Activated CD8-positive, alpha-beta T cell treated with anti-CD3 and anti-CD28 coated beads for 36 hours (primary cell): ENCODE measurements around the gene MTUS2. TPM values are rescaled to one million over a fixed set of nuclear protein-coding genes. Genes with fewer than 3 reads are reported as not detected.

ENCODE experiments used
- ATAC-seq: fragments of 200-7000 bp; cut with Tn5 transposase; one replicate; pipeline ENCODE4 v1.10.0; 2021; ENCODE audit warnings: mild to moderate bottlenecking, moderate library complexity
- CTCF ChIA-PET: fragments of 350-600 bp; sonication (Branson Sonifier 250); formaldehyde crosslinking; loops from one replicate; lab custom pipeline; 2021; ENCODE audit warnings: antibody characterized with exemption; lab: Charles Lee
- POLR2A ChIA-PET: fragments of 350-600 bp; sonication (Branson Sonifier 250); formaldehyde crosslinking; loops from one replicate; lab custom pipeline; 2021; ENCODE audit warnings: antibody characterized with exemption; lab: Charles Lee
- DNase-seq: peaks from one replicate; pipeline ENCODE4 v3.0.0-alpha.2; 2020
- H3K27ac Mint-ChIP-seq: one replicate; pipeline ENCODE4 v1.8.0; 2021; ENCODE audit warnings: mild to moderate bottlenecking, mixed read lengths
- H3K27me3 Mint-ChIP-seq: one replicate; pipeline ENCODE4 v1.8.0; 2021; ENCODE audit warnings: mixed read lengths
- H3K36me3 Mint-ChIP-seq: one replicate; pipeline ENCODE4 v1.8.0; 2021; ENCODE audit warnings: low read depth, mixed read lengths
- H3K4me1 Mint-ChIP-seq: one replicate; pipeline ENCODE4 v1.8.0; 2021; ENCODE audit warnings: low read depth, mixed read lengths
- H3K4me3 Mint-ChIP-seq: one replicate; pipeline ENCODE4 v1.8.0; 2021; ENCODE audit warnings: mild to moderate bottlenecking, moderate library complexity, mixed read lengths
- H3K9me3 Mint-ChIP-seq: one replicate; pipeline ENCODE4 v1.8.0; 2021; ENCODE audit warnings: mixed read lengths
- CTCF ChIP-seq: fragments of 200-600 bp; IDR thresholded peaks from one replicate; pipeline ENCODE4 v1.8.0; 2022; ENCODE audit warnings: antibody characterized with exemption, mild to moderate bottlenecking
- intact Hi-C: fragments of 100-400 bp; cut with micrococcal nuclease; formaldehyde crosslinking; loops from one replicate; pipeline ENCODE4 v1.10.0; 2022
- total RNA-seq, 2 experiments: library from RNA; stranded (reverse); gene quantifications; one replicate each; pipeline ENCODE4 v1.2.3, GENCODE V29; 2021

The MTUS2 gene
- total RNA-seq, 2 experiments from 2014 or later, result not detected

GRCh38 chr13:29105779-29106178, 285.6 kb downstream of the MTUS2 start:
- ChIA-PET CTCF (interaction anchor here (1.3 kb wide), 1 partner anchor 10 kb away, joined by 3 read pairs; no protein-coding TSS in a partner anchor), POLR2A (no interaction called here)
- no peak overlapping the region for H3K27ac Mint-ChIP-seq
- H3K27me3 Mint-ChIP-seq, result no peaks in the 10 kb centered on the region
- no peak for DNase-seq
- H3K4me1 Mint-ChIP-seq, result no peaks in the 10 kb centered on the region
- H3K9me3 Mint-ChIP-seq, result no peaks in the 10 kb centered on the region
- H3K36me3 Mint-ChIP-seq, result no peaks in the 10 kb centered on the region
- no peak for TF ChIP-seq CTCF
- intact Hi-C loops, result no loop called here
- ATAC-seq, result no peak
- no peak overlapping the region for H3K4me3 Mint-ChIP-seq

- Mint-ChIP-seq H3K4me1 (no peaks in the 10 kb centered on the region), H3K4me3 (no peak overlapping the region), H3K27me3 (no peaks in the 10 kb centered on the region), H3K27ac (no peak overlapping the region), H3K9me3 (no peaks in the 10 kb centered on the region), H3K36me3 (no peaks in the 10 kb centered on the region)
- TF ChIP-seq CTCF, result no peak
- intact Hi-C loops, result no loop called here
- DNase-seq (no peak), ATAC-seq (no peak)
- CTCF ChIA-PET, result interaction anchor here (1.3 kb wide), 1 partner anchor 9 kb away, joined by 3 read pairs; no protein-coding TSS in a partner anchor
- POLR2A ChIA-PET, result no interaction called here
Observed at GRCh38 chr13:29106651-29107050, 286.5 kb downstream of the MTUS2 start.

- no peaks in the 10 kb centered on the region for H3K36me3 Mint-ChIP-seq
- no peaks in the 10 kb centered on the region for H3K27me3 Mint-ChIP-seq
- H3K4me3 Mint-ChIP-seq, result no peak overlapping the region
- ATAC-seq (no peak), DNase-seq (no peak)
- no peak overlapping the region for H3K27ac Mint-ChIP-seq
- H3K4me1 Mint-ChIP-seq, result no peaks in the 10 kb centered on the region
- CTCF ChIA-PET, result no interaction called here
- TF ChIP-seq CTCF, result no peak
- intact Hi-C loops, result no loop called here
- no peaks in the 10 kb centered on the region for H3K9me3 Mint-ChIP-seq
- POLR2A ChIA-PET, result no interaction called here
Observed at GRCh38 chr13:29108068-29108786, 288.1 kb downstream of the MTUS2 start.

- ChIA-PET POLR2A (no interaction called here), CTCF (no interaction called here)
- intact Hi-C loops, result no loop called here
- no peak for DNase-seq
- ATAC-seq, result no peak
- no peaks in the 10 kb centered on the region for H3K9me3 Mint-ChIP-seq
- no peaks in the 10 kb centered on the region for H3K4me1 Mint-ChIP-seq
- no peaks in the 10 kb centered on the region for H3K36me3 Mint-ChIP-seq
- H3K4me3 Mint-ChIP-seq, result no peak overlapping the region
- TF ChIP-seq CTCF, result no peak
- H3K27me3 Mint-ChIP-seq, result no peaks in the 10 kb centered on the region
- H3K27ac Mint-ChIP-seq, result no peak overlapping the region
Observed at GRCh38 chr13:29109987-29110386, 289.8 kb downstream of the MTUS2 start.

DNA sequence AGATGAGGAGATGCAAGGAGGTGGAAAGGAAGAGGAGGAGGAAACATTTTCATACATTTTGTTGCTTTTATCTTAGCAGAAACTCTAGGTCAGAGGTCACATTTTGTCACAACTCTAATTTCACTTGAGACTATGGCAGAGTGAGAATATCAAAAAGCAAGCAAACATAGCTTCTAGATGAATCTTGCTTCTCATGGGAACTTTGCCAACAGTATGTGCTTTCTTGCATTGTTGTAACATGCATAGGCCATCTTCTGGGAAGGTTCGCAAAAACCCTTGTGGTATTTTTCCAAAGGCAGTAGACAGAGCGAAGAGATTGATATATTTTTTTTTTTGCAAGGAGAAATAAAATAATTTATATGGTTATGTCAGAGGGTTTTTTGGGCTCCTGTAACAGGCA, 291.3 kb downstream of the MTUS2 start:
- DNase-seq (no peak), ATAC-seq (no peak)
- intact Hi-C loops, result no loop called here
- Mint-ChIP-seq H3K27me3 (no peaks in the 10 kb centered on the region), H3K4me1 (no peaks in the 10 kb centered on the region), H3K9me3 (no peaks in the 10 kb centered on the region), H3K4me3 (no peak overlapping the region), H3K36me3 (no peaks in the 10 kb centered on the region), H3K27ac (no peak overlapping the region)
- TF ChIP-seq CTCF, result no peak
- CTCF ChIA-PET, result no interaction called here
- POLR2A ChIA-PET, result no interaction called here
